Liver (tissue), 9 donors: ENCODE measurements around the gene RETREG3. TPM values are rescaled to one million over a fixed set of nuclear protein-coding genes. Genes with fewer than 3 reads are reported as not detected.

ENCODE experiments used
- DNase-seq: peaks from one replicate; pipeline ENCODE4 v3.0.0-alpha.2; 2017; ENCODE audit warnings: low spot score
- H3K27ac ChIP-seq, 2 donors: one replicate each; pipeline ENCODE4 v1.7.0; 2013; ENCODE audit warnings: inconsistent platforms in 2 of 2, low read length in 2 of 2, control low read depth in 1 of 2, low read depth in 1 of 2, mild to moderate bottlenecking in 1 of 2
- H3K27me3 ChIP-seq, 4 donors: one replicate each; pipeline versions ENCODE4 v1.6.1 to v1.7.0; 2013; ENCODE audit warnings: low read length in 3 of 4, inconsistent platforms in 1 of 4, mild to moderate bottlenecking in 1 of 4, moderate library complexity in 1 of 4; ENCODE audit not compliant: control insufficient read depth in 4 of 4, insufficient read depth in 4 of 4
- H3K36me3 ChIP-seq, 4 donors: one replicate each; pipeline versions ENCODE4 v1.6.1 to v1.7.0; 2013; ENCODE audit warnings: low read length in 3 of 4, mild to moderate bottlenecking in 3 of 4, low read depth in 1 of 4, moderate library complexity in 1 of 4; ENCODE audit not compliant: control insufficient read depth in 4 of 4, insufficient read depth in 3 of 4
- H3K4me1 ChIP-seq, 4 donors: one replicate each; pipeline versions ENCODE4 v1.6.1 to v1.7.0; 2013; ENCODE audit warnings: low read length in 3 of 4, mild to moderate bottlenecking in 3 of 4, moderate library complexity in 1 of 4; ENCODE audit not compliant: control insufficient read depth in 4 of 4, insufficient read depth in 4 of 4
- H3K4me3 ChIP-seq, 3 donors: one replicate each; pipeline versions ENCODE4 v1.6.1 to v1.7.0; 2013; ENCODE audit warnings: low read length in 3 of 3, control low read depth in 1 of 3, low read depth in 1 of 3, mild to moderate bottlenecking in 1 of 3
- H3K9ac ChIP-seq, 2 donors: one replicate each; pipeline ENCODE4 v1.7.0; 2013; ENCODE audit warnings: low read length in 2 of 2, mild to moderate bottlenecking in 2 of 2, moderate library complexity in 2 of 2, control low read depth in 1 of 2, low read depth in 1 of 2
- H3K9me3 ChIP-seq, 4 donors: one replicate each; pipeline versions ENCODE4 v1.6.1 to v1.7.0; 2013; ENCODE audit warnings: low read length in 3 of 4; ENCODE audit not compliant: control insufficient read depth in 4 of 4
- CTCF ChIP-seq: fragments of 150-350 bp; IDR thresholded peaks from 2 replicates; pipeline ENCODE4 v1.5.1; 2017; ENCODE audit warnings: improper control_type of control experiment, low read depth, low read length; ENCODE audit not compliant: missing input control
- EGR1 ChIP-seq, 2 donors: IDR thresholded peaks; 2 replicates each; pipeline ENCODE4 v1.6.1; 2016 to 2018; ENCODE audit warnings: antibody characterized with exemption in 2 of 2, low read depth in 2 of 2
- FOXA1 ChIP-seq: IDR thresholded peaks from 2 replicates; pipeline ENCODE4 v1.6.1; 2016; ENCODE audit warnings: antibody characterized with exemption
- FOXA2 ChIP-seq: IDR thresholded peaks from 2 replicates; pipeline ENCODE4 v1.6.1; 2016; ENCODE audit warnings: antibody characterized with exemption
- HNF4A ChIP-seq, 2 donors: conservative IDR thresholded peaks; 2 replicates each; pipeline ENCODE4 v1.6.1; 2016; ENCODE audit warnings: antibody characterized with exemption in 2 of 2, mild to moderate bottlenecking in 2 of 2
- HNF4G ChIP-seq: IDR thresholded peaks from 2 replicates; pipeline ENCODE4 v1.6.1; 2016; ENCODE audit warnings: antibody characterized with exemption
- JUND ChIP-seq, 2 donors: IDR thresholded peaks; 2 replicates each; pipeline ENCODE4 v1.6.1; 2016; ENCODE audit warnings: antibody characterized with exemption in 2 of 2
- NR2F2 ChIP-seq: IDR thresholded peaks from 2 replicates; pipeline ENCODE4 v1.6.1; 2016; ENCODE audit warnings: antibody characterized with exemption
- RXRA ChIP-seq, 2 donors: IDR thresholded peaks; 2 replicates each; pipeline ENCODE4 v1.6.1; 2017 to 2018; ENCODE audit warnings: antibody characterized with exemption in 2 of 2, mild to moderate bottlenecking in 1 of 2
- SP1 ChIP-seq: IDR thresholded peaks from 2 replicates; pipeline ENCODE4 v1.6.1; 2018; ENCODE audit warnings: antibody characterized with exemption, mild to moderate bottlenecking
- TAF1 ChIP-seq: conservative IDR thresholded peaks from 2 replicates; pipeline ENCODE4 v1.6.1; 2016; ENCODE audit warnings: antibody characterized with exemption, mild to moderate bottlenecking
- ZBTB33 ChIP-seq: IDR thresholded peaks from 2 replicates; pipeline ENCODE4 v1.6.1; 2016; ENCODE audit warnings: antibody characterized with exemption
- WGBS: extraction: QIAGEN DNeasy Blood & Tissue Kit; methylation state at CpG from one replicate; pipeline ENCODE4 v1.1.7; 2013; 5-methylcytosine and 5-hydroxymethylcytosine counted together
- polyA plus RNA-seq, 2 donors: library from polyadenylated mRNA; stranded (reverse) in 1 of 2; unstranded in 1 of 2; fragments of 200-250 nt in 1 of 2; fragments of >200 nt in 1 of 2; fragmentation: Nextera tagmentation in 1 of 2; extraction: Ambion mirVana in 1 of 2; gene quantifications; one replicate each; pipeline versions ENCODE4 v1.2.1 to v1.2.3, GENCODE V29; 2013 to 2015
- total RNA-seq, 2 donors: library from RNA; depleted of rRNA; stranded (reverse); fragments of >200 nt; gene quantifications; one replicate each; pipeline ENCODE4 v1.2.3, GENCODE V29; 2014
- TF ChIP-seq, protein P1 (sequence below): IDR thresholded peaks from 2 replicates; pipeline ENCODE4 v1.6.1; 2016; ENCODE audit warnings: antibody characterized with exemption, mild to moderate bottlenecking
- TF ChIP-seq, protein P2 (sequence below): IDR thresholded peaks from 2 replicates; pipeline ENCODE4 v1.6.1; 2016; ENCODE audit warnings: antibody characterized with exemption
- donor health status: healthy.
- donor health status: healthy.
- donor health status: healthy.
- donor health status: healthy.
- donor health status: healthy.

The RETREG3 gene
- total and polyA plus RNA-seq, 4 donors = 9.0 to 44.3 (median 26.6) TPM

- Histone ChIP-seq H3K36me3 (peaks cover 0 to 13% (median 8%) of the 10 kb centered on the region in 4 donors), H3K9me3 (no peaks in the 10 kb centered on the region), H3K27ac (peak overlapping the region in 1 of 2 donors; percentile 49), H3K27me3 (no peaks in the 10 kb centered on the region), H3K9ac (no peak overlapping the region), H3K4me3 (no peak overlapping the region), H3K4me1 (peaks cover 15 to 67% (median 54%) of the 10 kb centered on the region in 4 donors)
- no peak for DNase-seq
- TF ChIP-seq HNF4G (no peak), ZBTB33 (no peak), EGR1 (IDR thresholded peaks at IDR 0.05; ENCODE audit: low read depth in 2 of 2) (no peak), CTCF (no peak), TAF1 (no peak), RXRA (IDR thresholded peaks at IDR 0.05) (no peak), FOXA1 (no peak)
- TF ChIP-seq, protein P1, sequence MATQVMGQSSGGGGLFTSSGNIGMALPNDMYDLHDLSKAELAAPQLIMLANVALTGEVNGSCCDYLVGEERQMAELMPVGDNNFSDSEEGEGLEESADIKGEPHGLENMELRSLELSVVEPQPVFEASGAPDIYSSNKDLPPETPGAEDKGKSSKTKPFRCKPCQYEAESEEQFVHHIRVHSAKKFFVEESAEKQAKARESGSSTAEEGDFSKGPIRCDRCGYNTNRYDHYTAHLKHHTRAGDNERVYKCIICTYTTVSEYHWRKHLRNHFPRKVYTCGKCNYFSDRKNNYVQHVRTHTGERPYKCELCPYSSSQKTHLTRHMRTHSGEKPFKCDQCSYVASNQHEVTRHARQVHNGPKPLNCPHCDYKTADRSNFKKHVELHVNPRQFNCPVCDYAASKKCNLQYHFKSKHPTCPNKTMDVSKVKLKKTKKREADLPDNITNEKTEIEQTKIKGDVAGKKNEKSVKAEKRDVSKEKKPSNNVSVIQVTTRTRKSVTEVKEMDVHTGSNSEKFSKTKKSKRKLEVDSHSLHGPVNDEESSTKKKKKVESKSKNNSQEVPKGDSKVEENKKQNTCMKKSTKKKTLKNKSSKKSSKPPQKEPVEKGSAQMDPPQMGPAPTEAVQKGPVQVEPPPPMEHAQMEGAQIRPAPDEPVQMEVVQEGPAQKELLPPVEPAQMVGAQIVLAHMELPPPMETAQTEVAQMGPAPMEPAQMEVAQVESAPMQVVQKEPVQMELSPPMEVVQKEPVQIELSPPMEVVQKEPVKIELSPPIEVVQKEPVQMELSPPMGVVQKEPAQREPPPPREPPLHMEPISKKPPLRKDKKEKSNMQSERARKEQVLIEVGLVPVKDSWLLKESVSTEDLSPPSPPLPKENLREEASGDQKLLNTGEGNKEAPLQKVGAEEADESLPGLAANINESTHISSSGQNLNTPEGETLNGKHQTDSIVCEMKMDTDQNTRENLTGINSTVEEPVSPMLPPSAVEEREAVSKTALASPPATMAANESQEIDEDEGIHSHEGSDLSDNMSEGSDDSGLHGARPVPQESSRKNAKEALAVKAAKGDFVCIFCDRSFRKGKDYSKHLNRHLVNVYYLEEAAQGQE = no peak
- TF ChIP-seq, protein P2, sequence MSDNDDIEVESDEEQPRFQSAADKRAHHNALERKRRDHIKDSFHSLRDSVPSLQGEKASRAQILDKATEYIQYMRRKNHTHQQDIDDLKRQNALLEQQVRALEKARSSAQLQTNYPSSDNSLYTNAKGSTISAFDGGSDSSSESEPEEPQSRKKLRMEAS = no peak
- 92% methylated on average over 9 of the region's 9 CpGs for WGBS
These were observed 45.2 kb downstream of the RETREG3 start for GRCh38 chr17:42563950-42564349.

- peak overlapping the region; percentile 7 to 85 (median 80) for H3K4me3 ChIP-seq
- H3K4me1 ChIP-seq = peaks cover 15 to 63% (median 51%) of the 10 kb centered on the region in 4 donors
- DNase-seq = no peak
- H3K36me3 ChIP-seq = peaks cover 0 to 9% (median 6%) of the 10 kb centered on the region in 4 donors
- 13% methylated on average over 1 of the region's 1 CpG for WGBS
- no peak for TF ChIP-seq JUND (IDR thresholded peaks at IDR 0.05)
- TF ChIP-seq TAF1 = no peak
- TF ChIP-seq HNF4A (conservative IDR thresholded peaks at IDR 0.05) = no peak
- TF ChIP-seq, protein P1 = no peak
- TF ChIP-seq FOXA1 = no peak
- no peak for TF ChIP-seq SP1
- no peak for TF ChIP-seq CTCF
- no peak for TF ChIP-seq FOXA2
- no peak for TF ChIP-seq EGR1 (IDR thresholded peaks at IDR 0.05; ENCODE audit: low read depth in 2 of 2)
- TF ChIP-seq NR2F2 = no peak
- H3K27ac ChIP-seq = peak overlapping the region; percentile 49 to 85
- H3K9ac ChIP-seq = no peak overlapping the region
- no peaks in the 10 kb centered on the region for H3K27me3 ChIP-seq
- H3K9me3 ChIP-seq = no peaks in the 10 kb centered on the region
These were observed 45.6 kb downstream of the RETREG3 start for GRCh38 chr17:42563543-42563942.
